Chondrocyte (in vitro differentiated cells): ENCODE measurements around the gene IL32. TPM values are rescaled to one million over a fixed set of nuclear protein-coding genes. Genes with fewer than 3 reads are reported as not detected.
A peak's percentile ranks its signal among the peaks of the same experiment; 100 is the strongest.

Source experiments
- DNase-seq: peaks from one replicate; pipeline ENCODE4 v3.0.0; 2021; ENCODE audit warnings: mixed read lengths, low spot score
- H3K27ac Mint-ChIP-seq: one replicate; pipeline ENCODE4 v1.8.0; 2021; ENCODE audit warnings: mild to moderate bottlenecking, moderate library complexity, mixed read lengths; ENCODE audit not compliant: unreplicated experiment
- H3K27me3 Mint-ChIP-seq: 2 replicates; pipeline ENCODE4 v1.8.0; 2021; ENCODE audit warnings: low read depth, mixed read lengths
- H3K36me3 Mint-ChIP-seq: 2 replicates; pipeline ENCODE4 v1.8.0; 2021; ENCODE audit warnings: low read depth, mixed read lengths
- H3K4me1 Mint-ChIP-seq: 2 replicates; pipeline ENCODE4 v1.8.0; 2021; ENCODE audit warnings: low read depth, mild to moderate bottlenecking, mixed read lengths
- H3K4me3 Mint-ChIP-seq: one replicate; pipeline ENCODE4 v1.8.0; 2021; ENCODE audit warnings: mild to moderate bottlenecking, moderate library complexity, mixed read lengths; ENCODE audit not compliant: unreplicated experiment
- H3K9me3 Mint-ChIP-seq: 2 replicates; pipeline ENCODE4 v1.8.0; 2021; ENCODE audit warnings: low read depth, mixed read lengths
- total RNA-seq: library from RNA; stranded (reverse); gene quantifications from 3 replicates; pipeline ENCODE4 v1.2.1, GENCODE V29; 2021
- TF ChIP-seq, protein P1 (sequence below): fragments of 200-600 bp; sonication (generic); IDR thresholded peaks from 2 replicates; pipeline ENCODE4 v1.5.0; 2021; ENCODE audit warnings: antibody characterized with exemption, mild to moderate bottlenecking, moderate library complexity

Gene IL32
- total RNA-seq, 1 donor from 2014 or later, result 17.8 TPM

DNA sequence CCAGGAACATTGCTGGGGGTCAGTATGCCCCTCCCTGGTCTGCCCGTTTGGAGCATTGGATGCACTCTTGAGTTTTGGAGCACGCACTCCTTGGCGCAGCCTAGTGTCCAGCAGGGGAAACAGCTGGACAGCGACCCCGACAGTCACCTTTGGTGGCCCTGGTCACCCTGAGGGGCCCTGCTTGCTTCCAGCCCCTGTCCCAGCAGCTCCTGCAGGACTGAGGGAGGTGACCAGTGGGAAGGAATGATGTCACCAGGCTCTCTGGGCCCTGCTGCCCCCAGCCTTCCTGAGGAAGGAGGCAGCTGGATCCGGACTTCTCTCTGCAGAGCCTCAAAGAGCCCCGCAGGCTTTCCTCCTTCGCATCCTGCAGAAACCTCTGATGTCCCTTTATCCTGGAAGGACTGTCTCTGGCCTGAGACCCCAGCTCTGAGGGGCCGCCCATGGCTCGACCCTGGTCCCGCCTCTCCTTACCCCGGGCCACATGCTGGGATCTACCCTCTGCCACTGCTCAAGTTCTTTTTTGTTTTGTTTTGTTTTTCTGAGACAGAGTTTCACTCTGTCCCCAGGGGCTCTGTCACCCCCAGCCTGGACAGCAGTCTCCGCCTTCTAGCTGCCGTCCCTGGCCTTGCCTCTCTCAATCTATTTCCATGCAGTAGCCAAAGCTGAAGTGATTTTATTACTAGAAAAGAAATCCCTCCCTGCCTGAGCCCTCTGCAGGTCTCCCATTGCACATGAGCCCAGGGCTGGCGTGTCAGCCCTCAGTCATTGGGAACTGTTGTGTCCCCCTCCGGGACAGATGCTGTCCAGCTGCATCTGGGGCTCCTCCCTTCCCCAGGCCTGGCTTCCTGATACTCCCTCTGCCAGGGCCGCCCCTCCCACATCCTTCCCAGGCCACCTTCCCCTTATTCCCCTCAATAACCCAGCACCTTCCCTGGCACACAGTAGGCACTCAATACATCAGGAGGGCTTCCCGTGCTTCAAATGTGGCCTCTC is 22.1 kb downstream of the IL32 start:
- TF ChIP-seq, protein P1, sequence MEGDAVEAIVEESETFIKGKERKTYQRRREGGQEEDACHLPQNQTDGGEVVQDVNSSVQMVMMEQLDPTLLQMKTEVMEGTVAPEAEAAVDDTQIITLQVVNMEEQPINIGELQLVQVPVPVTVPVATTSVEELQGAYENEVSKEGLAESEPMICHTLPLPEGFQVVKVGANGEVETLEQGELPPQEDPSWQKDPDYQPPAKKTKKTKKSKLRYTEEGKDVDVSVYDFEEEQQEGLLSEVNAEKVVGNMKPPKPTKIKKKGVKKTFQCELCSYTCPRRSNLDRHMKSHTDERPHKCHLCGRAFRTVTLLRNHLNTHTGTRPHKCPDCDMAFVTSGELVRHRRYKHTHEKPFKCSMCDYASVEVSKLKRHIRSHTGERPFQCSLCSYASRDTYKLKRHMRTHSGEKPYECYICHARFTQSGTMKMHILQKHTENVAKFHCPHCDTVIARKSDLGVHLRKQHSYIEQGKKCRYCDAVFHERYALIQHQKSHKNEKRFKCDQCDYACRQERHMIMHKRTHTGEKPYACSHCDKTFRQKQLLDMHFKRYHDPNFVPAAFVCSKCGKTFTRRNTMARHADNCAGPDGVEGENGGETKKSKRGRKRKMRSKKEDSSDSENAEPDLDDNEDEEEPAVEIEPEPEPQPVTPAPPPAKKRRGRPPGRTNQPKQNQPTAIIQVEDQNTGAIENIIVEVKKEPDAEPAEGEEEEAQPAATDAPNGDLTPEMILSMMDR, result peak; percentile 58
- Mint-ChIP-seq H3K27ac (no peak overlapping the region), H3K9me3 (no peaks in the 10 kb centered on the region), H3K4me3 (no peak overlapping the region), H3K4me1 (peaks cover 9% of the 10 kb centered on the region), H3K36me3 (no peaks in the 10 kb centered on the region), H3K27me3 (peaks cover 9% of the 10 kb centered on the region)
- no peak for DNase-seq

DNA sequence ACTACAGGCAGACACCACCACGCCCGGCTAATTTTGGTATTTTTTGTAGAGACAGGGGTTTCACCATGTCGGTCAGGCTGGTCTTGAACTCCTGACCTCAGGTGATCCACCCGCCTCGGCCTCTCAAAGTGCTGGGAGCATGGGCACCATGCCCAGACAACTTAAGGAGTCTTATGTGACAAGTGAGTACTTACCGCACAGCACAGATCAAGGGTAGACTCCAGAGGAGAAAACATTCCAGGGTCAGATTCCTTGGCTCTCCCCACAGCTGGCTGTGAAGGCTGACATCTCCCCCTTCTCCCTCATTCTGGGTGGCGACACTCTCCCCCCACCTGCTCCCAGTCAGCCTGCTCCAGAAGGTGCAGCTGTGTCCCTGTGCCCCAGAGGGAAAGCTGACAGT is 23.0 kb downstream of the IL32 start:
- Mint-ChIP-seq H3K36me3 (no peaks in the 10 kb centered on the region), H3K9me3 (no peaks in the 10 kb centered on the region), H3K27me3 (peaks cover 11% of the 10 kb centered on the region), H3K4me3 (no peak overlapping the region), H3K4me1 (peaks cover 9% of the 10 kb centered on the region), H3K27ac (no peak overlapping the region)
- DNase-seq, result no peak
- TF ChIP-seq, protein P1, result no peak

DNA sequence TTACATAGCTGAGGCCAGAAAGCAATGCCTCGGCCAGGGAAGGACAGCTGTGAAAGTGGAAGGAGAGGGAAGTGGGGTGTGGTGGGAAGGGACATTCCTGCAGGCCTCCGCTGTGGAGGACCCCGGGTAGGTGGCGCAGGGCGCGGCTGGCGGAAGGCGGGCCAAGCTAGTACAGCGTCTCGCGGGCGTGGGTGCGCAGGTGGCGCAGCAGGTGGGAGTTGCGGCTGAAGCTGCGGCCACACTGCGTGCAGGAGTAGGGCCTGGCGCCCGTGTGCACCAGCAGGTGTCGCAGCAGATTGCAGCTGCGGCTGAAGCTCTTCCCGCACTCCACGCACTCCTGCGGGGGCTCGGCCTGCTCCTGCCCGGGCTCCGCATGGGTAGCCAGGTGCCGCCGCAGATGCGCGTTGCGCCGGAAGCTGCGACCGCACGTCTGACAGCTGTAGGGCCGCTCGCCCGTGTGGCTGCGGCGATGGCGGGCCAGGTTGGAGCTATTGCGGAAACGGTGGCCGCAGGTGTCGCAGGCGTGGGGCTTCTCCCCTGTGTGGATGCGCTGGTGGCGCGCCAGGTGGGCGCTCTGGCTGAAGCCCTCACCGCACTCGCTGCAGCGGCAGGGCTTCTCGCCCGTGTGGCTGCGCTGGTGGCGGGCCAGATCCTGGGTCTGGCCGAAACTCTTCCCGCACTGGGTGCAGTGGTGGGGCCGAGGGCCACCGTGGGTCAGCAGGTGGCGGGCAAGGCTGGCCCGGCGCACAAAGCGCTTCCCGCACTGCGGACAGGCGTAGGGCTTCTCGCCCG is 23.7 kb downstream of the IL32 start:
- no peak overlapping the region for H3K4me3 Mint-ChIP-seq
- TF ChIP-seq, protein P1, result no peak
- H3K27me3 Mint-ChIP-seq, result peaks cover 11% of the 10 kb centered on the region
- H3K36me3 Mint-ChIP-seq, result no peaks in the 10 kb centered on the region
- H3K27ac Mint-ChIP-seq, result no peak overlapping the region
- DNase-seq, result no peak
- H3K9me3 Mint-ChIP-seq, result no peaks in the 10 kb centered on the region
- H3K4me1 Mint-ChIP-seq, result peaks cover 9% of the 10 kb centered on the region

DNA sequence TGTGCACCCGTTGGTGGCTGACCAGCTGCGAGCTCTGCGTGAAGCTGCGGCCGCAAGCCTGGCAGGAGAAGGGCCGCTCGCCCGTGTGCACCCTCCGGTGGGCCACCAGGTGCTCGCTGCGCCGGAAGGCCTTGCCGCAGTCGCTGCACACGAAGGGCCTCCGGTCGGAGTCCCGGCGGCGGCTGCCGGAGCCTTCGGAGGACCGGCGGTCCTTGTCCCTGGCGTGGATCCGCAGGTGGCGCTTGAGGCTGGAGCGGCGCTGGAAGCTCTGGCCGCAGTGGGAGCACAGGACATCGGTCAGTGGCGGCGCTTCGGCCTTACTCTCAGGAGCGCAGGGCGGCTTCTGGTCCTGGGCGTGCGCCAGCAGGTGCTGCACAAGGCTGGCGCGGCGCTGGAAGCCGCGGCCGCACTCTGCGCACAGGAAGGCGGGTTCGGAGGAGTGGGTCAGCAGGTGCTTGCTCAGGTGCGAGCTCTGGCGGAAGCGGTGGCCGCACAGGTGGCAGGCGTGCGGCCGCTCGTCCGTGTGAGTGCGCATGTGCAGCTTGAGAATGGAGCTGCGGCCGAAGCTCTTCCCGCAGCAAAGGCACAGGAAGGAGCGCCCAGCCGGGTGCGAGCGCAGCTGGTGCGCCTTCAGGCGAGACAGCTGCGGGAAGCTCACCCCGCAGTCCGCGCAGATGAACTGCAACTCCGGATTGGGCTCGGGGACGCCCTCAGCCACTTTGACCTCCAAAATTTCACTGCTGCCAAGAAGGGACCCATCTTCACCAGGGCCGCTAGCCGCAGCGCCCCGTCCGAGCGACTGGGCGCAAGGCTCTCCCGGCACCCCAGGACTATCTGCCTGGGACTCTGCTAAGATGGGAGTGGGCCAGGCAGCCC is 24.5 kb downstream of the IL32 start:
- no peak for DNase-seq
- TF ChIP-seq, protein P1, result no peak
- Mint-ChIP-seq H3K27ac (no peak overlapping the region), H3K4me3 (no peak overlapping the region), H3K9me3 (no peaks in the 10 kb centered on the region), H3K4me1 (peaks cover 9% of the 10 kb centered on the region), H3K36me3 (no peaks in the 10 kb centered on the region), H3K27me3 (peaks cover 11% of the 10 kb centered on the region)
